Lower leg skin (tissue), 4 donors: ENCODE data around the gene PLXDC1. TPM values are rescaled to one million over a fixed set of nuclear protein-coding genes. Genes with fewer than 3 reads are reported as not detected.
A peak's percentile ranks its signal among the peaks of the same experiment; 100 is the strongest.
"Not testable (repeated sequence)": the region's sequence is repeated elsewhere in the genome, so short reads cannot be mapped to it uniquely, and the experiment has no call there.

ENCODE experiments used
- DNase-seq, 2 donors: peaks; one replicate each; pipeline ENCODE4 v3.0.0-alpha.2; 2019; ENCODE audit warnings: low spot score in 2 of 2
- H3K4me3 ChIP-seq: fragments of 200-600 bp; sonication (generic); 2 replicates; pipeline ENCODE4 v1.5.1; 2017; ENCODE audit warnings: mild to moderate bottlenecking, low read depth; ENCODE audit not compliant: poor library complexity, severe bottlenecking
- POLR2A ChIP-seq, 2 donors: fragments of 450-650 bp; IDR thresholded peaks; one replicate each; pipeline ENCODE4 v1.6.1; 2016 to 2017; ENCODE audit warnings: antibody characterized with exemption in 2 of 2, mild to moderate bottlenecking in 1 of 2, moderate library complexity in 1 of 2
- WGBS, 2 donors: methylation state at CpG; one replicate each; pipeline ENCODE4 v1.1.5; 2018; 5-methylcytosine and 5-hydroxymethylcytosine counted together
- intact Hi-C: fragments of 100-400 bp; cut with DNase I; formaldehyde crosslinking; loops from one replicate; pipeline ENCODE4 v1.15.0; 2023; ENCODE audit warnings: low total_unique reads
- total RNA-seq, 4 donors: library from RNA; depleted of rRNA; stranded (reverse); fragments of >200 nt; gene quantifications; one replicate each; pipeline ENCODE4 v1.1.0, GENCODE V29; 2016
- TF ChIP-seq, protein P1 (sequence below), 3 donors: fragments of 450-650 bp; IDR thresholded peaks; one replicate each; pipeline ENCODE4 v1.5.1; 2016; ENCODE audit warnings: antibody characterized with exemption in 3 of 3, mild to moderate bottlenecking in 3 of 3, moderate library complexity in 2 of 3

Gene PLXDC1
- total RNA-seq, 4 donors from 2014 or later: 2.7 to 8.1 (median 5.2) TPM

DNA sequence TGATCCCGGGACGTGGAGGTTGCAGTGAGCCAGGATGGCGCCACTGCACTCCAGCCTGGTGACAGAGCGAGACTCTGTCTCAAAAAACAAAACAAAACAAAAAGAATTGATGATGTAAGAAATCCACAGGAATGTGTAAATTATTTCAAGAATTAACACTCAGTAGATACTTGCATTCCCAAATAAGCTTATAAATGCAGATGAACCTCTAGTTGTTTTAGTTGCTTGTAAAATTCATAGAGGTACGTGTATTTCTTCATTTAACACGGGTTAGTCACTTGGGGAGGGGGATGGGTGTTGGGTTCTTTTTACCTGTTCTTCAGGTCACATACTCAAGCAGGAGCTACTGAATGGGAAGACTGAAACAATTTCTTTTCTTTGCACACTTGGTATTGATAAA, 128.5 kb downstream of the PLXDC1 start:
- intact Hi-C loops: no loop called here
- DNase-seq: peak in 1 of 2 donors; percentile 21
- H3K4me3 ChIP-seq: no peak overlapping the region
- no peak for TF ChIP-seq POLR2A (IDR thresholded peaks at IDR 0.05)
- 83 to 94% methylated on average over 6 of the region's 6 CpGs for WGBS, 2 donors

DNA sequence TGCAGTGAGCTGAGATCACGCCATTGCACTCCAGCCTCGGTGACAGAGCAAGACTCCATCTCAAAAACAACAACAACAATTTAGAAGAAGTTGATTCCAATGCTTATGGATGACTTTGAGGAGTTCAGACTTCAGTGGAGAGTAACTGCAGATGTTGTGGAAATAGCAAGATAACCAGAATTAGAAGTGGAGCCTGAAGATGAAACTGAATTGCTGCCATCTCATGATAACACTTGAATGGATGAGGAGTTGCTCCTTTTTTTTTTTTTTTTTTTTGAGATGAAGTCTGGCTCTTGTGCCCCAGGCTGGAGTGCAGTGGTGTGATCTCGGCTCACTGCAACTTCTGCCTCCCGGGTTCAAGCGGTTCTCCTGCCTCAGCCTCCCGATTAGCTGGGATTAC, 131.4 kb downstream of the PLXDC1 start:
- DNase-seq, intact Hi-C loops, H3K4me3 ChIP-seq: not testable (repeated sequence)
- 90 to 97% methylated on average over 6 of the region's 6 CpGs for WGBS, 2 donors

DNA sequence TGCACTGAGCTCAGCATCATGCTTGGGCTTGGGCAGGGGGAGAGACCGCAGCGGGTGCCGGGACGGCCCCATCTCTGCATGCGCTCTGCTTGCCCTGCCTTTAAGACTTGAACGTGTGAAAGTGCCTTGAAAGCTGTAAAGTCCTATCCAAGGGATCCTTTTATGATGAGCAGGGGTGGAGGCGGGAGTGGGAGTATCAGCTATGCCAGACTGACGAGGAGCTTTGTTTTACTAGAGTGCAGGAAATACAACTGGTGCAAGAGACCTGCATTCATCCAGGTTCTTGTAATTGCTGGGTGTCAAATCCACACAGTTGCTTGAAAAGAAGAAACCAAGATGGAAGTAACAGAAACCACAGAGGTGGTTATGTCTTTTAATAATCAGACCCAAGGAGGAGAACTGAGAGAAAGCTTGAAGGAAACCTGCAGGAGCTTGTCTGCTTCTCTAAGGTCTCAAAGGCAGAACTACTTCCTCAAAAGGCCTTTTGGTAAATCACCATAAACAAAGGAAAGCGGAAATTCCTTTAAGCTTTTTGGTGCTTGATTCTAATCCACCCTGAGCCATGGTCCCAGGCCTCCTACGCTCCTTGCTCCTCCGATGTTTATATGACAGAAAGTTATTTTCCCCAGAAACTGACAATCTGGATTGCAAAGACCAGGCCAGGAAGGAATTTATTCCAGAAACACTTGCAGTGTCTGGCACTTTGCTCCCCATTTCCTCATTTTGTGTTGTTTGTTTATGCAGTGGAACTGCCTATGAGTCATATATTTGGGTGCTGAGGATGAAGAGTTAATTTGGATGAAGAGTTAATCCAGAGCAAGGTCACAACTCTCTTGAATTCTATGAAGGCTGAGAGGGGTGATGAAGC, 132.9 kb downstream of the PLXDC1 start:
- DNase-seq: peak in 1 of 2 donors; percentile 52
- intact Hi-C loops: no loop called here
- TF ChIP-seq, protein P1, sequence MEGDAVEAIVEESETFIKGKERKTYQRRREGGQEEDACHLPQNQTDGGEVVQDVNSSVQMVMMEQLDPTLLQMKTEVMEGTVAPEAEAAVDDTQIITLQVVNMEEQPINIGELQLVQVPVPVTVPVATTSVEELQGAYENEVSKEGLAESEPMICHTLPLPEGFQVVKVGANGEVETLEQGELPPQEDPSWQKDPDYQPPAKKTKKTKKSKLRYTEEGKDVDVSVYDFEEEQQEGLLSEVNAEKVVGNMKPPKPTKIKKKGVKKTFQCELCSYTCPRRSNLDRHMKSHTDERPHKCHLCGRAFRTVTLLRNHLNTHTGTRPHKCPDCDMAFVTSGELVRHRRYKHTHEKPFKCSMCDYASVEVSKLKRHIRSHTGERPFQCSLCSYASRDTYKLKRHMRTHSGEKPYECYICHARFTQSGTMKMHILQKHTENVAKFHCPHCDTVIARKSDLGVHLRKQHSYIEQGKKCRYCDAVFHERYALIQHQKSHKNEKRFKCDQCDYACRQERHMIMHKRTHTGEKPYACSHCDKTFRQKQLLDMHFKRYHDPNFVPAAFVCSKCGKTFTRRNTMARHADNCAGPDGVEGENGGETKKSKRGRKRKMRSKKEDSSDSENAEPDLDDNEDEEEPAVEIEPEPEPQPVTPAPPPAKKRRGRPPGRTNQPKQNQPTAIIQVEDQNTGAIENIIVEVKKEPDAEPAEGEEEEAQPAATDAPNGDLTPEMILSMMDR (IDR thresholded peaks at IDR 0.05): no peak
- TF ChIP-seq POLR2A (IDR thresholded peaks at IDR 0.05): no peak
- WGBS, 2 donors: 79 to 80% methylated on average over 11 of the region's 11 CpGs
- H3K4me3 ChIP-seq: no peak overlapping the region

DNA sequence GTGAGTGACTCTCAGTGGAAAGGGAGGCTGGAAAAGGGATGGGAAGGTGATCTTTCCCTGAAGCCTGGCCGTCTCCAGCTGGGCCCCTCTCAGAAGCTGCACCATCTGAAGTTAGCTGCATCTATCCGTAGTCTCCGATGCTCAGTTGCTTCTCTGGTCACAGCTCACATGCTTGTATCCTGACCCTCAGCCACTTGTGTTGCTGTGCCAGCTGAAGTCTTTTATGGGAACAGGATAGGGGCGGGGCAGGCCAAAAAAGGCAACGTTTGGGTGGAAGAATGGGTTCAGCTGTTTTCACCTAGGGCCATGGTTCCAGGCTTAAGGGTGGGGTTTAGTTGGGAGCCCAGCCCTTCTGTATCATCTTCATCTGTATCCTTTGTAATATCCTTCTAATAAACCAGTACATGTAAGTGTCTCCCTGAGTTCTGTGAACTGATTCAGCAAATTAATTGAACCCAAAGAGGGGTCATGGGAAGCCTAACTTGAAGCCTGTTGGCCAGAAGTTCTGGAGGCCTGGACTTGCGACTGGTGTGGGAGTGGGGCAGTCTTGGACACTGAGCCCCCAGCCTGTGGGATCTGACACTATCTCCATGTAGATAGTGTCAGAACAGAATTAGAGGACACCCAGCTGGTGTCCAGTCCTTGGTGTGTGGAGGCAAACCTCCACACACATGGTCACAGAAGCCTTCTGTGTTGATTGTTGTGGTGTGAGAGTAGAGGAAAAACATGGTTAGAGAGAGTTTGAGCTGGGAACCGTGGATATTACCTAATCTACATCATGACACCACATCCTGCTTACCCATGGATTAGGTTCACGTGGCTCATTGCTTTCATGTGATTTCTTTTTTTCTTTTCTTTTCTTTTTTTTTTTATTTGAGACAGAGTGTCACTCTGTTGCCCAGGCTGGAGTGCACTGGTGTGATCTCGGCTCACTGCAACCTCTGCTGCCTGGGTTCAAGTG, 135.0 kb downstream of the PLXDC1 start:
- 72 to 75% methylated on average over 9 of the region's 9 CpGs for WGBS, 2 donors

DNA sequence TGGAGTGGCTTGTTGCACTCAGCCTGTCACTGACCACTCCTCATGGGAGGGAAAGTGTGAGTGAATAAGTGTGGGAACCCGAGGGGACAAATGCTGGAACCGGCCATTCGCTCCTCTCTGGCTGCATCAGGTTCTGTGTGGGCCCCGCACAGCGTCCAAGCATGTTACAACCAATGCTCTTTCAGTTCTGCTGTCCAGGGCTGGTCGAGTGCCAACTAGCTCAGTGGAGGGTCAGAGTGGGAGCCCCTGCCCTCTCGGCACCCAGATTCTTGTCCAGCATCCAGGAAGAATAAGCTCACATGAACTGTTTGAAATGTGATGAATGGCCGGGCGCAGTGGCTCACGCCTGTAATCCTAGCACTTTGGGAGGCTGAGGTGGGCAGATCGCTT, 135.9 kb downstream of the PLXDC1 start:
- intact Hi-C loops: no loop called here
- no peak overlapping the region for H3K4me3 ChIP-seq
- 91 to 95% methylated on average over 11 of the region's 11 CpGs for WGBS, 2 donors
- no peak for TF ChIP-seq POLR2A (IDR thresholded peaks at IDR 0.05)
- TF ChIP-seq, protein P1 (IDR thresholded peaks at IDR 0.05): no peak
- DNase-seq: no peak

More for the DNA sequence above, 135.0 kb downstream of the PLXDC1 start:
- intact Hi-C loops: no loop called here
- TF ChIP-seq POLR2A (IDR thresholded peaks at IDR 0.05): no peak
- TF ChIP-seq, protein P1 (IDR thresholded peaks at IDR 0.05): no peak
- H3K4me3 ChIP-seq: no peak overlapping the region
- peak in 1 of 2 donors; percentile 54 for DNase-seq

DNA sequence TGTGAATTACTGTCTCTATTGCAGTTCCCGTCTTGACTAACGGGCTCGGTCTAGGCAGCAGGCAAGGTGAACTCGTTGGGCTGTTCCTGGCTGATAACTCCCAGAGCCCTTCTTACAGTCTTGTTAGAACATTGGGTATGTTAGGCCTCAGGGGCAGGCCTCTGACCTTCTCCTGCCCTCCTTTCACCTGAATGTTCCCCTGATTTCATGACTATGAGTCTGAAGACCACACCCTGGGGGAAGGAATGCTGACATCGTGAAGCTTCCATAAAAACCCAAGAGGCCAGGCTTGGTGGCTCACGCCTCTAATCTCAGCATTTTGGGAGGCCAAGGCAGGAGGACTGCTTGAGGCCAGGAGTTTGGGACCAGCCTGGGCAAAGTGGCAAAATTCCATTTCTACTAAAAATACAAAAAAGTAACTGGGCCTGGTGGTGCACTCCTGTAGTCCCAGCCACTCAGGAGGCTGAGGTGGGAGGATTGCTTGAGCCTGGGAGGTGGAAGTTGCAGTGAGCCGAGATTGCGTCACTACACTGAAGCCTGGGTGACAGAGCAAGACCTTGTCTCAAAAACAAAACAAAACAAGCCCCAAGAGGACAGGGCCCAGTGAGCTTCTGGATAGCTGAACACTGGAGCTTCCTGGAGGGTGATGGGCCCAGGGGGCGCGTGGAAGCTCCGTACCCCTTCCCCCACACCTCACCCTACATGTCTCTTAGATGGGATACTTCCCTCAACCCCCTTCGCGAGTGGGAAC, 136.5 kb downstream of the PLXDC1 start:
- intact Hi-C loops: no loop called here
- peak in 1 of 2 donors; percentile 85 for DNase-seq
- TF ChIP-seq, protein P1 (IDR thresholded peaks at IDR 0.05): no peak
- no peak for TF ChIP-seq POLR2A (IDR thresholded peaks at IDR 0.05)
- H3K4me3 ChIP-seq: no peak overlapping the region
- 71 to 80% methylated on average over 13 of the region's 13 CpGs for WGBS, 2 donors
